ENCODE measurements around the gene CIT.

DNA sequence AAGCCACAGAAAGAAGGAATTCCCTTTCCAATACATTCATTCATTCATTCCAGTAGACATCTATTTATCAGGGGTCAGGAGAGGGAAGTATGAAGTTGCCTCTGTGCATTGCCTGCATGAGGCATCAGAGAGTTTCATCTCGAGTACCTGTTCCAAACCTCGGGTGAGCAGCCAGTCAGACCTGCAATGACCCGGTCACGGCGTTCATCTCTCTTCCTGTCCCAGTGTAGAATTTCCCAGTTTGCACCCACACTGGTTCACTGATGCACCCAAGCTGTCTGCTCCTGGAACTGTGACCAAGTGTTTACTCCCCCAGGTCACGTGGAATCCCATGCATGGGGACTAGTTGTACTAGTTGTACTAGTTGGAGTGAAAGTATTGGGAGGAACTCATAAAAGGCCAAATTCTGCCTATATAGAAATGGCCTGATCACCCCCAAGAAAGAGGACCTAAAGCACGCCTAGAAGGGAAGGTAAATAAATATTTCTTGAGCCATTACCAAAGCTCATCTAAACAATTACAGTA is 231.5 kb downstream of the CIT start:
- no peak for TF ChIP-seq POLR2A (IDR thresholded peaks at IDR 0.05)
- TF ChIP-seq, protein P1, sequence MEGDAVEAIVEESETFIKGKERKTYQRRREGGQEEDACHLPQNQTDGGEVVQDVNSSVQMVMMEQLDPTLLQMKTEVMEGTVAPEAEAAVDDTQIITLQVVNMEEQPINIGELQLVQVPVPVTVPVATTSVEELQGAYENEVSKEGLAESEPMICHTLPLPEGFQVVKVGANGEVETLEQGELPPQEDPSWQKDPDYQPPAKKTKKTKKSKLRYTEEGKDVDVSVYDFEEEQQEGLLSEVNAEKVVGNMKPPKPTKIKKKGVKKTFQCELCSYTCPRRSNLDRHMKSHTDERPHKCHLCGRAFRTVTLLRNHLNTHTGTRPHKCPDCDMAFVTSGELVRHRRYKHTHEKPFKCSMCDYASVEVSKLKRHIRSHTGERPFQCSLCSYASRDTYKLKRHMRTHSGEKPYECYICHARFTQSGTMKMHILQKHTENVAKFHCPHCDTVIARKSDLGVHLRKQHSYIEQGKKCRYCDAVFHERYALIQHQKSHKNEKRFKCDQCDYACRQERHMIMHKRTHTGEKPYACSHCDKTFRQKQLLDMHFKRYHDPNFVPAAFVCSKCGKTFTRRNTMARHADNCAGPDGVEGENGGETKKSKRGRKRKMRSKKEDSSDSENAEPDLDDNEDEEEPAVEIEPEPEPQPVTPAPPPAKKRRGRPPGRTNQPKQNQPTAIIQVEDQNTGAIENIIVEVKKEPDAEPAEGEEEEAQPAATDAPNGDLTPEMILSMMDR (IDR thresholded peaks at IDR 0.05): no peak
